HFFc6 (cell line): ENCODE measurements around the gene PRR9. TPM values are rescaled to one million over a fixed set of nuclear protein-coding genes. Genes with fewer than 3 reads are reported as not detected.

Source experiments
- DNase-seq: peaks from one replicate; pipeline ENCODE4 v3.0.0-alpha.2; 2018
- H3K27ac Mint-ChIP-seq: 2 replicates; pipeline ENCODE4 v1.8.0; 2020; ENCODE audit warnings: mild to moderate bottlenecking, mixed read lengths
- H3K27me3 Mint-ChIP-seq: 2 replicates; pipeline ENCODE4 v1.8.0; 2021; ENCODE audit warnings: mild to moderate bottlenecking, moderate library complexity, mixed read lengths; ENCODE audit not compliant: insufficient read depth
- H3K36me3 Mint-ChIP-seq: 2 replicates; pipeline ENCODE4 v1.8.0; 2021; ENCODE audit warnings: low read depth, mixed read lengths
- H3K4me1 Mint-ChIP-seq: 2 replicates; pipeline ENCODE4 v1.8.0; 2020; ENCODE audit warnings: low read depth, mixed read lengths
- H3K4me3 Mint-ChIP-seq: 2 replicates; pipeline ENCODE4 v1.8.0; 2020; ENCODE audit warnings: mild to moderate bottlenecking, moderate library complexity, mixed read lengths
- H3K9me3 Mint-ChIP-seq: 2 replicates; pipeline ENCODE4 v1.8.0; 2020; ENCODE audit warnings: mild to moderate bottlenecking, mixed read lengths
- total RNA-seq, 6 experiments: library from RNA; stranded (reverse); fragmentation: NEBNext Ultra II Directional; extraction: Animal tissue kit (Norgen Biotek cat#: 25700); gene quantifications; 2 replicates in 1 of 6; 3 replicates in 5 of 6; pipeline ENCODE4 v1.2.3, GENCODE V29; 2021
- TF ChIP-seq, protein P1 (sequence below): fragments of 200-600 bp; sonication (generic); IDR thresholded peaks from 2 replicates; pipeline ENCODE4 v1.5.0; 2021; ENCODE audit warnings: antibody characterized with exemption, mild to moderate bottlenecking

The PRR9 gene
- total RNA-seq, 6 experiments from 2014 or later: not detected

DNA sequence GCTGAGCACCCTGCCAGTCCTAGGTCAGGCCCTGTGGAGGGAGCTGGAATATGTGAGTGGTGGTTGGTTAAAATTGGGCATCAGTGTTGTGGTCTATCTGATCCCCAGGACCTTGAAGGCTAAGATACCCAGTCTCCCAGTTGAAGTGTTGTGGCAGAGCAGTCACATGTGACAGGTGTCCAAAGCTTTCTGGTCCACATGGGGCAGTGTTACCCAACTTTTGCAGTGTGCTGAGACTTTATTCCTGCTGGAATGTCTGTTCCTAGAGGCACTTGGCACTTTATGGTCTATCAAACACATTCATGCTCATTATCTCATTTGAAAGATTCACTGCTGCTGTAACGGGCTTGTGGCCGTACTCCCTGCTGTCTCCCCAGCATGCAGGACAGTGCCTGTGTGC lies 21.1 kb downstream of the PRR9 start:
- peaks cover 2% of the 10 kb centered on the region; the same call in 1 of the 2 replicates for H3K27me3 Mint-ChIP-seq
- TF ChIP-seq, protein P1, sequence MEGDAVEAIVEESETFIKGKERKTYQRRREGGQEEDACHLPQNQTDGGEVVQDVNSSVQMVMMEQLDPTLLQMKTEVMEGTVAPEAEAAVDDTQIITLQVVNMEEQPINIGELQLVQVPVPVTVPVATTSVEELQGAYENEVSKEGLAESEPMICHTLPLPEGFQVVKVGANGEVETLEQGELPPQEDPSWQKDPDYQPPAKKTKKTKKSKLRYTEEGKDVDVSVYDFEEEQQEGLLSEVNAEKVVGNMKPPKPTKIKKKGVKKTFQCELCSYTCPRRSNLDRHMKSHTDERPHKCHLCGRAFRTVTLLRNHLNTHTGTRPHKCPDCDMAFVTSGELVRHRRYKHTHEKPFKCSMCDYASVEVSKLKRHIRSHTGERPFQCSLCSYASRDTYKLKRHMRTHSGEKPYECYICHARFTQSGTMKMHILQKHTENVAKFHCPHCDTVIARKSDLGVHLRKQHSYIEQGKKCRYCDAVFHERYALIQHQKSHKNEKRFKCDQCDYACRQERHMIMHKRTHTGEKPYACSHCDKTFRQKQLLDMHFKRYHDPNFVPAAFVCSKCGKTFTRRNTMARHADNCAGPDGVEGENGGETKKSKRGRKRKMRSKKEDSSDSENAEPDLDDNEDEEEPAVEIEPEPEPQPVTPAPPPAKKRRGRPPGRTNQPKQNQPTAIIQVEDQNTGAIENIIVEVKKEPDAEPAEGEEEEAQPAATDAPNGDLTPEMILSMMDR: no peak
- no peaks in the 10 kb centered on the region for H3K9me3 Mint-ChIP-seq
- DNase-seq: no peak
- no peak overlapping the region for H3K27ac Mint-ChIP-seq
- no peaks in the 10 kb centered on the region for H3K4me1 Mint-ChIP-seq
- no peak overlapping the region for H3K4me3 Mint-ChIP-seq
- no peaks in the 10 kb centered on the region for H3K36me3 Mint-ChIP-seq

DNA sequence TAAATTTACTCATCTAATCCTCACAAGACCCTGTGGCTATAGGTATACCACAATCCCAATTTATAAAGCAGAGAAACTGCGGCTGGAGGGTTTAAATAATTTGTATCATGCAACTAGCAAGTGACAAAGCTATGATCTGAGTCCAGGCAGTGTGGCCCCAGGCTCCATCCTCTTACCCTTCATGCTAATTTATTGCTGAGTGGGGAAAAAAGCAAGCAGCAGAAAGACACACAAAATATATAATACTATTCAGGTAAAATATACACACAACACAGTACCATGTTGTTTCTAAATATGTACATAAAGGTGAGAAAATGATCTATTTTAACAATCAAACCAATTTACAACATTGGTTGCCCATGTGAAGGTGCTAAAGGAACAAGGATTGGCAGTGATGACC lies 24.8 kb downstream of the PRR9 start:
- no peak for DNase-seq
- no peaks in the 10 kb centered on the region for H3K36me3 Mint-ChIP-seq
- no peak overlapping the region for H3K27ac Mint-ChIP-seq
- peaks cover 2% of the 10 kb centered on the region; the same call in 1 of the 2 replicates for H3K27me3 Mint-ChIP-seq
- no peaks in the 10 kb centered on the region for H3K4me1 Mint-ChIP-seq
- H3K4me3 Mint-ChIP-seq: no peak overlapping the region
- TF ChIP-seq, protein P1: no peak
- no peaks in the 10 kb centered on the region for H3K9me3 Mint-ChIP-seq

DNA sequence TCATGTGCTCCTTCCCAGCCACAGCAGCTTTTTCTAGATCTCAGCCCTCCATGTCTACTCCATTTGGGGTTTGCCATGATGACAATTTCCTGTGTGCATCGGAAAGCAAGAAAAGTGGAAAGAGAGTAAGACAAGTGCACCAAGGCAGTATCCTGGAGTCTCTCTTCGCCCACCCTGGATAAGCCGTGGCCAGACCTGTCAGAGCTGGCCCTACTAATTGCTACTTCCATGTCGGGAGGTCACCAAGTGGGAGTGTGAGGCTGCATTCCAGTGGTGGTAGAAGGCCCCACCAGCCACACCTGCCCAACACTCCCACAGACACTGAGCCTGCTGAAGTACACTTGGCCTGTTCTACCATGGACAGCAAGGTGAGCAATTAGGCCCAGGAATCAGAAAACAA lies 28.1 kb downstream of the PRR9 start:
- Mint-ChIP-seq H3K27me3 (peaks cover 3% of the 10 kb centered on the region; the same call in 1 of the 2 replicates), H3K9me3 (no peaks in the 10 kb centered on the region), H3K27ac (no peak overlapping the region), H3K36me3 (no peaks in the 10 kb centered on the region), H3K4me3 (no peak overlapping the region), H3K4me1 (no peaks in the 10 kb centered on the region)
- TF ChIP-seq, protein P1: no peak
- no peak for DNase-seq

DNA sequence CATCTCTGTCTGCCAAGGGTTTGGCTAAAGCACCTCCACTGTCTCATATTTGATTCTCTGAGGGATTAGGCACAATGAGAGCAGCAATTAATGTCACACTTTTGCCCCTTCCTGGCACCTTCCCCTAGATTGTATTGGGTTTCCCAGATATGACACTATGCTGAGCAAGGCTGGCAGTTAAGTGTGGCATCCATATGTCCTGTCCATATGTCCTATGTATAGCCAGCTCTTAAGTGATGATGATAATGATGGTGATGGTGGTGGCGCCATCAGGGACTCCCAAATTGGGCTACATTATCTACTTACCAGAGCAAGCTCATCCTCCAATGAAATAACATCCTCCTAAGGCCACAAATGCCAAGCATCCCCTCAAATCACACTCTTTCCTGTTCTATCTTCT lies 28.6 kb downstream of the PRR9 start:
- Mint-ChIP-seq H3K9me3 (no peaks in the 10 kb centered on the region), H3K4me1 (no peaks in the 10 kb centered on the region), H3K27ac (no peak overlapping the region), H3K36me3 (no peaks in the 10 kb centered on the region), H3K27me3 (peaks cover 3% of the 10 kb centered on the region; the same call in 1 of the 2 replicates), H3K4me3 (no peak overlapping the region)
- DNase-seq: no peak
- TF ChIP-seq, protein P1: no peak

DNA sequence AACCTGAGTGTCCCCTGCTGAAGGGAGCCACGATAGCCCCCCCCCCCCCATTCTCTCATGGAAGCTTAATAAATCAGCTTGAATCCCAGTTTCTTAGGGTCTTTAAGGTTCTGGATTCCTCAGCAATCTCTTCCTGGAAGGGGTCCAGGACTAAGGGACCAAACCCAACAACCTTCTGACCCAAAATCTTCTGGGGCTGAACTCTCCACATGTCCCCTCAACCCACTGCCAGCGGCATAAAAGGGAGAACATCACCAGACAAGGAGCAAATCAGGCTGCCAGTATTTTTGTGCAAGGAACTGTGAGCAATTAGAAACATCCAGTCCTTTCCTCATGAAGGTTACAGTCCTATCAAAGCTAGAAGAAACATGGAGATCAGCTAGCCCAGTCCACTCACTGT lies 29.4 kb downstream of the PRR9 start:
- DNase-seq: no peak
- no peaks in the 10 kb centered on the region for H3K9me3 Mint-ChIP-seq
- TF ChIP-seq, protein P1: no peak
- no peak overlapping the region for H3K4me3 Mint-ChIP-seq
- H3K36me3 Mint-ChIP-seq: no peaks in the 10 kb centered on the region
- H3K27me3 Mint-ChIP-seq: peaks cover 1% of the 10 kb centered on the region; the same call in 1 of the 2 replicates
- H3K4me1 Mint-ChIP-seq: no peaks in the 10 kb centered on the region
- H3K27ac Mint-ChIP-seq: no peak overlapping the region
